Cardiac fibroblast (primary cell): Measurements from ENCODE around the gene CLNS1A.
A peak's percentile ranks its signal among the peaks of the same experiment; 100 is the strongest.

Source experiments
- DNase-seq, 2 donors: peaks; one replicate each; pipeline versions ENCODE4 v3.0.0 to v3.0.0-alpha.2; 2010; ENCODE audit warnings: low read depth in 2 of 2
- H3K4me3 ChIP-seq, 2 donors: replicated peaks in 1 of 2; 1 replicate in 1 of 2; 2 replicates in 1 of 2; pipeline ENCODE4 v1.5.1; 2011; ENCODE audit warnings: low read depth in 2 of 2, low read length in 2 of 2, mild to moderate bottlenecking in 2 of 2, moderate library complexity in 1 of 2
- TF ChIP-seq, protein P1 (sequence below): IDR thresholded peaks from one replicate; pipeline ENCODE4 v1.5.1; 2011; ENCODE audit warnings: low read depth, mild to moderate bottlenecking, low read length, inconsistent platforms

Gene CLNS1A

GRCh38 chr11:77665240-77665965, 27.8 kb upstream of the CLNS1A start:
- no peak for DNase-seq
- TF ChIP-seq, protein P1, sequence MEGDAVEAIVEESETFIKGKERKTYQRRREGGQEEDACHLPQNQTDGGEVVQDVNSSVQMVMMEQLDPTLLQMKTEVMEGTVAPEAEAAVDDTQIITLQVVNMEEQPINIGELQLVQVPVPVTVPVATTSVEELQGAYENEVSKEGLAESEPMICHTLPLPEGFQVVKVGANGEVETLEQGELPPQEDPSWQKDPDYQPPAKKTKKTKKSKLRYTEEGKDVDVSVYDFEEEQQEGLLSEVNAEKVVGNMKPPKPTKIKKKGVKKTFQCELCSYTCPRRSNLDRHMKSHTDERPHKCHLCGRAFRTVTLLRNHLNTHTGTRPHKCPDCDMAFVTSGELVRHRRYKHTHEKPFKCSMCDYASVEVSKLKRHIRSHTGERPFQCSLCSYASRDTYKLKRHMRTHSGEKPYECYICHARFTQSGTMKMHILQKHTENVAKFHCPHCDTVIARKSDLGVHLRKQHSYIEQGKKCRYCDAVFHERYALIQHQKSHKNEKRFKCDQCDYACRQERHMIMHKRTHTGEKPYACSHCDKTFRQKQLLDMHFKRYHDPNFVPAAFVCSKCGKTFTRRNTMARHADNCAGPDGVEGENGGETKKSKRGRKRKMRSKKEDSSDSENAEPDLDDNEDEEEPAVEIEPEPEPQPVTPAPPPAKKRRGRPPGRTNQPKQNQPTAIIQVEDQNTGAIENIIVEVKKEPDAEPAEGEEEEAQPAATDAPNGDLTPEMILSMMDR: no peak
- H3K4me3 ChIP-seq: no peak overlapping the region

- TF ChIP-seq, protein P1: no peak
- no peak overlapping the region for H3K4me3 ChIP-seq
- DNase-seq: no peak
Observed at GRCh38 chr11:77661670-77662069, 24.1 kb upstream of the CLNS1A start.

DNA sequence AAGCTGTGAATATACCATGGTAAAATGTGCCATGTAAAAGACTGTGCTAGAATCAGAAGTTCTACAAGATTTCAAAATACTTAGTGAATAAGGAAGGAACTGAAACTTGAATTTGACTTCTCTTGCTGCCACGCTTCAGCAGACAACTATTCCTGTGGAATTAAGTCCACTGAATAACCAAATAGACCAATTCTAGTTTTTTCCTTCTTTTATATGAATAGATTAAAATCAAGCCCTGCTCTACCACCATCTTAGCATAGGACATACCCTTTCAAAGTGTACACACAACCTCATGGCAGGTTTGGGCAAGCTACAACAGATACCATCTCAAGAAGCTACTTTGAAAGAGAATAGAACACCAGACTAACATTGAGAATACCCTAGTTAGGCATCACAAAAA, 23.4 kb upstream of the CLNS1A start:
- H3K4me3 ChIP-seq: no peak overlapping the region
- TF ChIP-seq, protein P1: no peak
- DNase-seq: no peak

DNA sequence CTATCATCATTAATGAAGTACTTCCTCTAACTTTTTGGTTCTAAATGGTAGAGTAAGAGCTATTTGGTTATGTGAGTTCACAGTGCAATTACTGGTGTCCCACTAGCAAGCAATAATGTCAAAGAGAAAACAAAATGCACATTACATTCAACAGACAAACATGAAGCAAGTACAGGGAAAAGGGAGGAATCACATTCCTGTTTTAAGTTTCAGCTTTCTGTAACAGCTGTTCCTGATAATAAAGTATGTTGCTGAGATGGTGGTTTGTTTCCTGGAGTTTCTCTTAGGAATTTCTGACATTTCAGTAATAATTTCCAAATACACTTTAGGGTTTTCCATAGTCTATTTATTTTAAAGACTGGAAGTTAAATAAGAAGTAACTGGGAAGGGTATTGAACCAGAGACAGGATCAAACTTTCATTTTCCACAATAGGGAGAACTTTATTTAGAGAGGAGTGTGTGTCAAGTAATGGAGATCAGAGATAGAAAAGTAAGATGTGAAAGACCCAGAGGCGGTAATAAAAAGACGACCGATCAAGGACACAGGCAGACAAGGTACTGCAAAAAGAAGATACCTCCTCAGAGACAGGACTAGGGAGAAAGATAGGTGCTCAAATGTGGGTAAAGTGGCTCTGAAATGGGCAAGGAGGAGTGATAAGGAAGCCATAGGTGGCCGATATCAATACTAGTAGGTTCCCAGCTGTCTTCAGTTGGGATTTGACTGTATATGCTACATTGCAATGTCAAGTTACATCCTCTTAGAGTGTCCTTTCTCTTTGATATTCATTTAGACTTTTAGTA, 20.8 kb upstream of the CLNS1A start:
- DNase-seq: peak in 1 of 2 donors; percentile 57
- no peak overlapping the region for H3K4me3 ChIP-seq
- TF ChIP-seq, protein P1: no peak

DNA sequence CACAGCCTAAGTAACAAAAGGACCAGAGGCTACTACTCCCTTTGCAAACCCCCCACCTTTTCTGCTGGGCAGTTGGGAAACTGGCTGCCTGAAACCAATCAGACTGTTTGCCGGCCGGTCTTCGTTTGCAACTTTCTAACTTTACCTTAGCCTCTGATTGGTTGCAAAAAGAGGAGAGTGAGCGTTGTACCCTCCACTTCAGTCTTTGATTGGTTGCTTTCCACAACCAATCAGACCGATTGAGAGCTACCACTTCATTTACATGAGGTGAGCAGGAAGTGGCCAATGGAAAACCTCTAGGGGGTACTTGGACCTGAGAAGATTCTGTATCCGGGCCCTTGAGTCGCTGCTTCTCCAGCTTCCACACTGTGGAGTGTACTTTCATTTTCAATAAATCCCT, 18.8 kb upstream of the CLNS1A start:
- no peak for DNase-seq
- TF ChIP-seq, protein P1: no peak
- no peak overlapping the region for H3K4me3 ChIP-seq

DNA sequence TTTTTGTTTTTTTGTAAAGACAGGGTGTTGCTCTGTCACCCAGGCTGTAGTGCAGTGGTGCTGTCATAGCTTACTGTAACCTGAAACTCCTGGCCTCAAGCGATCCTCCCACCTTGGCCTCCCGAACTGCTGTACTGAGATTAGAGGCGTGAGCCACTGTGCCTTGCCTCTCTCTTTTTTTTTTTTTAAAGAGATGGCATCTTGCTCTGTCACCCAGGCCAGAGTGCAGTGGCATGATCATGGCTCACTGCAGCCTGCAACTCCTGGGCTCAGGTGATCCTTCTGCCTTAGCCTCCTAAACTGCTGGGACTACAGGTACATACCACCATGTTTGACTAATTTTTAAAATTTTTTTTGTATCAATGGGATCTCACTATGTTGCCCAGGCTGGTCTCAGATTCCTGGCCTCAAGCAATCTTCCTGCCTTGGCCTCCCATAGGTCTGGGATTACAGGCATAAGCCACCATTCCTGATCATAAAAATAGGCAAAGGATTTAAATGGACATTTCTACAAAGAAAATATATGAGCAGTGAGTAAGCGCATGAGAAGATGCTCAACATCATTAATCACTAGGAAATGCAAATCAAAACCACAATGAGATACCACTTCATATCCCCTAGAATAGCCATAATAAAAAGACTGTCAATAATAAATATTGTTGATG, 17.3 kb upstream of the CLNS1A start:
- DNase-seq: no peak
- no peak overlapping the region for H3K4me3 ChIP-seq
- TF ChIP-seq, protein P1: no peak
